ENCODE measurements around the gene KIRREL3.

Gene KIRREL3

GRCh38 chr11:126416542-126417090 is 584.0 kb downstream of the KIRREL3 start:
- Mint-ChIP-seq H3K27me3 (peaks cover 11% of the 10 kb centered on the region), H3K4me3 (no peak overlapping the region), H3K36me3 (ENCODE audit: low read depth) (peaks cover 3% of the 10 kb centered on the region), H3K9me3 (no peaks in the 10 kb centered on the region), H3K27ac (no peak overlapping the region), H3K4me1 (ENCODE audit: low read depth) (peaks cover 17% of the 10 kb centered on the region)

DNA sequence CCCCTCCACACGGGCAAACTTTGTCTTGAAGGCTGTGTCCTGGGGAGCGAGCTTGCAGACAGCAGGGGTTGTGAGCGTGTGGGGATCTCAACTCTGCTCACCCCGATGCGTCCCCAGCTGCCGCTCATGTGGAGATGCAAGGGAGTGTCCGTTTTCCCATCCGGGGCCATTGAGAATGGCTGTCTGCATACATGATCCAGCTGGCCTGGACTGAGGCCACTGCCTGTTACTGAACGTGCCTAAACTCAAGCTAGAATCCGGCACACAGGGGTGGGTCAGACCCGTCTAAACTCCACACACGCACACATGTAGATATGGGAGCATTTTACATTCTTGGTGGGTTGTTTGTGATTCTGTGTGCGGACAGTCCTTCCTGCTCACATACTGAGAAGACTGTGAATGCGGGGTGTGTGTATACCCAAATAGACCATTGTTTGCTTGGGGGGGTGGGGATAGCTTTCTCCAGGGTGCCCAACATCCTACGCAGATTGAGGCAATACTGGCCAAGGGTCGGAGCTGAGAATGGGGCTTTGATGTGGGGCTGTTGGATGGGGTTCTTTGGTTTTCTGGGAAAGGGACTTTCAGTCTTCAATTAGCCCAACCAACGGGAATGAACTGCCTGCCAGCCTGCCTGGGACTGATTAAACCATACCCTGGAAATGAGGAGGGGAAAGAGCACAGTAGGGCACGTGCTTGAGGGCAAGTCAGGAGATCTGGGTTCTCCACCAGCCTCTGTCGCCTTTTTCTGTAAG is 584.7 kb downstream of the KIRREL3 start:
- H3K9me3 Mint-ChIP-seq = no peaks in the 10 kb centered on the region
- H3K36me3 Mint-ChIP-seq (ENCODE audit: low read depth) = peaks cover 3% of the 10 kb centered on the region
- peaks cover 17% of the 10 kb centered on the region for H3K4me1 Mint-ChIP-seq (ENCODE audit: low read depth)
- H3K27me3 Mint-ChIP-seq = peaks cover 11% of the 10 kb centered on the region
- H3K27ac Mint-ChIP-seq = no peak overlapping the region
- no peak overlapping the region for H3K4me3 Mint-ChIP-seq

- H3K27ac Mint-ChIP-seq = no peak overlapping the region
- H3K4me1 Mint-ChIP-seq (ENCODE audit: low read depth) = peaks cover 13% of the 10 kb centered on the region
- H3K27me3 Mint-ChIP-seq = peaks cover 7% of the 10 kb centered on the region
- peaks cover 3% of the 10 kb centered on the region for H3K36me3 Mint-ChIP-seq (ENCODE audit: low read depth)
- no peak overlapping the region for H3K4me3 Mint-ChIP-seq
- H3K9me3 Mint-ChIP-seq = no peaks in the 10 kb centered on the region
Measured at GRCh38 chr11:126415128-126415527, 585.4 kb downstream of the KIRREL3 start.

- peaks cover 8% of the 10 kb centered on the region for H3K4me1 Mint-ChIP-seq (ENCODE audit: low read depth)
- no peaks in the 10 kb centered on the region for H3K9me3 Mint-ChIP-seq
- H3K27ac Mint-ChIP-seq = no peak overlapping the region
- H3K36me3 Mint-ChIP-seq (ENCODE audit: low read depth) = peaks cover 5% of the 10 kb centered on the region
- no peak overlapping the region for H3K4me3 Mint-ChIP-seq
- peaks cover 5% of the 10 kb centered on the region for H3K27me3 Mint-ChIP-seq
Measured at GRCh38 chr11:126414615-126415014, 586.0 kb downstream of the KIRREL3 start.

DNA sequence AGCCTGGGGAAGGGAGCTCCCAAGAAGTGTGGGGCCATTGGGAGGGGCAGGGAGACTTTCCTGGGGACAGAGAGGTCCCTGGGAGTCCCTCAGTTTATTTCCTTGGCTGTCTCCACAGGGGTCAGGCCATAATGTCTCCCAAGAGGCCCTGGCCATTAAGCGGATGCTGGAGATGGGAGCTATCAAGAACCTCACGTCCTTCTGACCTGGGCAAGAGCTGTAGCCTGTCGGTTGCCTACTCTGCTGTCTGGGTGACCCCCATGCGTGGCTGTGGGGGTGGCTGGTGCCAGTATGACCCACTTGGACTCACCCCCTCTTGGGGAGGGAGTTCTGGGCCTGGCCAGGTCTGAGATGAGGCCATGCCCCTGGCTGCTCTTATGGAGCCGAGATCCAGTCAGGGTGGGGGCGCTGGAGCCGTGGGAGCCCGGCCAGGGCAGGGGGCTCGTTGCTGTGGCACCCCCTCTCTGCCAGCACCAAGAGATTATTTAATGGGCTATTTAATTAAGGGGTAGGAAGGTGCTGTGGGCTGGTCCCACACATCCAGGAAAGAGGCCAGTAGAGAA is 586.6 kb downstream of the KIRREL3 start:
- H3K27ac Mint-ChIP-seq = no peak overlapping the region
- peaks cover 5% of the 10 kb centered on the region for H3K27me3 Mint-ChIP-seq
- no peaks in the 10 kb centered on the region for H3K9me3 Mint-ChIP-seq
- H3K36me3 Mint-ChIP-seq (ENCODE audit: low read depth) = peaks cover 12% of the 10 kb centered on the region
- H3K4me1 Mint-ChIP-seq (ENCODE audit: low read depth) = peaks cover 8% of the 10 kb centered on the region
- no peak overlapping the region for H3K4me3 Mint-ChIP-seq

DNA sequence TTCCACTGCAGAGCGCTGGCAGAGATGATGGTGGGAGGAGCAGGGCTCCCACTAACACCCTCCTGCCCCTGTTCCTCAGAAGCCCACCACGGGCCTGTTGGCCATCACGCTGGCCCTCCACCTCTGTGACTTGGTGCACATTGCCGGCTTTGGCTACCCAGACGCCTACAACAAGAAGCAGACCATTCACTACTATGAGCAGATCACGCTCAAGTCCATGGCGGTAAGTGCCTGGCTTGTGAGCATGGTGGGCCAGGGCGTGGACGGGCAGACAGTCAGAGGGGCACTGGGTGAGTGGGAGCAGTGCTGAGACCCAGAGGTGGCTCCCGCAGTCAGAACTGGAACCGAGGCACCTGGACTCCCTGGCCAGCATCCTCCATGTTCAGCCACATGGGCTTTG is 587.1 kb downstream of the KIRREL3 start:
- H3K4me3 Mint-ChIP-seq = no peak overlapping the region
- no peak overlapping the region for H3K27ac Mint-ChIP-seq
- peaks cover 8% of the 10 kb centered on the region for H3K4me1 Mint-ChIP-seq (ENCODE audit: low read depth)
- peaks cover 12% of the 10 kb centered on the region for H3K36me3 Mint-ChIP-seq (ENCODE audit: low read depth)
- peaks cover 3% of the 10 kb centered on the region for H3K27me3 Mint-ChIP-seq
- H3K9me3 Mint-ChIP-seq = no peaks in the 10 kb centered on the region

- Mint-ChIP-seq H3K9me3 (no peaks in the 10 kb centered on the region), H3K4me3 (no peak overlapping the region), H3K27ac (no peak overlapping the region), H3K36me3 (ENCODE audit: low read depth) (peaks cover 12% of the 10 kb centered on the region), H3K27me3 (no peaks in the 10 kb centered on the region), H3K4me1 (ENCODE audit: low read depth) (peaks cover 8% of the 10 kb centered on the region)
Measured at GRCh38 chr11:126411971-126412381, 588.6 kb downstream of the KIRREL3 start.

GRCh38 chr11:126410649-126411048 is 589.9 kb downstream of the KIRREL3 start:
- Mint-ChIP-seq H3K9me3 (no peaks in the 10 kb centered on the region), H3K27me3 (no peaks in the 10 kb centered on the region), H3K4me1 (ENCODE audit: low read depth) (peaks cover under 1% of the 10 kb centered on the region), H3K36me3 (ENCODE audit: low read depth) (peaks cover 12% of the 10 kb centered on the region), H3K4me3 (no peak overlapping the region), H3K27ac (no peak overlapping the region)

DNA sequence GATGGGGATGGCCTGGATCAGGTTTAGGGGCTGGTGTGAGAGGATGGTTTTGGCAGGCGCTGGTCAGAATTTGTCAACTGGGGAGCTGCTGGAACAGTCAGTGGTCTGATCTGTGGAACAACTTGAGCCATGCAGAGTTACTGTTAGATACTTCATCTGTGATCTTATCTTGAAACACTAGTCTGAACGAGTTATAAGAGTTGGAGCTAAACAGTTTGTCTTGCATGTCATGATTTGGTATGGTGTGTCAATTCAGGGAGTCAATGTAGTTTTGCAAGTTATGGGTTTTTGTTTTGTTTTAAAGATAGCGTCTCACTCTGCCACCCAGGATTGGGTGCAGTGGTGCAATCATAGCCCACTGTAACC is 591.0 kb downstream of the KIRREL3 start:
- H3K27ac Mint-ChIP-seq = no peak overlapping the region
- no peaks in the 10 kb centered on the region for H3K27me3 Mint-ChIP-seq
- peaks cover 12% of the 10 kb centered on the region for H3K36me3 Mint-ChIP-seq (ENCODE audit: low read depth)
- H3K4me1 Mint-ChIP-seq (ENCODE audit: low read depth) = no peaks in the 10 kb centered on the region
- no peak overlapping the region for H3K4me3 Mint-ChIP-seq
- H3K9me3 Mint-ChIP-seq = no peaks in the 10 kb centered on the region

- H3K36me3 Mint-ChIP-seq (ENCODE audit: low read depth) = peaks cover 12% of the 10 kb centered on the region
- H3K9me3 Mint-ChIP-seq = no peaks in the 10 kb centered on the region
Measured at GRCh38 chr11:126408901-126409619, 591.5 kb downstream of the KIRREL3 start.

DNA sequence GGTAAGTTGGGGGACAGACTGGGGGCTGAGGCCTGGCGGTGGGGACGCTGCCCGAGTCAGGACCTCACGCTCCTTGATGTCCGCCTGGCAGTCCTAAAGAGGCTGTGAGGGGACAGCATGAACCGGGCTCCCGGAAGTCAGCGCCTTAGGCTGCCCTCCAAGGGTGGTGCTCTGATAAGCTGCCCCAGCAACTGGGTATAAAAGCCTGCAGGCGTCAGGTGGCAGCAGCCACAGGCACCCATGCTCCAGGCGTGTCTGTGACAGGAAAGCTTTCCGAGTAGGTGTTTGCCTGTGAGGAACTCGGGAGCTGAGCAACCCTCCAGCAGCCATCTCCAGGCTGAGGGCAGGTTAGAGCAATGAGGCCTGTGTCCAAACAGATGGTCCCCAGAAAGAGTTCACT is 592.1 kb downstream of the KIRREL3 start:
- Mint-ChIP-seq H3K4me3 (no peak overlapping the region), H3K27ac (no peak overlapping the region), H3K27me3 (no peaks in the 10 kb centered on the region), H3K9me3 (no peaks in the 10 kb centered on the region), H3K36me3 (ENCODE audit: low read depth) (peaks cover 12% of the 10 kb centered on the region), H3K4me1 (ENCODE audit: low read depth) (no peaks in the 10 kb centered on the region)

More at GRCh38 chr11:126408901-126409619, 591.5 kb downstream of the KIRREL3 start:
- Mint-ChIP-seq H3K27me3 (no peaks in the 10 kb centered on the region), H3K4me3 (no peak overlapping the region), H3K4me1 (ENCODE audit: low read depth) (no peaks in the 10 kb centered on the region), H3K27ac (no peak overlapping the region)

DNA sequence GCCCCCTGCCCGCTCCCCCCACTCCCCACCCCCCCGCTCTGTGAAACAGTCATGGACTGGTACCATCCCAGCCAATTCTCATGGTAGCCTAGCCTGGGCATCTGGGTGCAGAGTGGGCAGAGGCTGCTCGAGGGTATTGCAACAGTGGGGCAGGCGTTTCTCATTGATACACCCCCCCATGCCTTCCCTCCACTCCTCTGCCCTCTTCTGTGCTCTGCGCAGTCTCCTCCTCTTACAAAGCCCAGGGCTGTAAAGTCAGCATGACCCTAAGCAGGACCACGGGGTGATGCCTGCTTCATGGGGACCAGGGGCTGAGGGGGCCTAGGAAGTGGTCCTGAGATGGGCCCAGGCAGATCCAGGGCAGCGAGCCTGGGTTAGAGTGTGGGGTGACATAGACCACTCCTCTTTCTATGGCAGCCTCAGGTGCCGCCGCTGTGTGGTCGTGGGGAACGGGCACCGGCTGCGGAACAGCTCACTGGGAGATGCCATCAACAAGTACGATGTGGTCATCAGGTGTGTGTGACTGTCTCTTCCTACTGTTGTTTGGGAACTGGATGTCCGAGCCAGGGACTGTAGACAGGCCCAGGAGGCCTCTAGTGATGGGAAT is 592.8 kb downstream of the KIRREL3 start:
- Mint-ChIP-seq H3K27ac (no peak overlapping the region), H3K36me3 (ENCODE audit: low read depth) (peaks cover 12% of the 10 kb centered on the region), H3K4me1 (ENCODE audit: low read depth) (no peaks in the 10 kb centered on the region), H3K27me3 (no peaks in the 10 kb centered on the region), H3K4me3 (no peak overlapping the region), H3K9me3 (no peaks in the 10 kb centered on the region)

DNA sequence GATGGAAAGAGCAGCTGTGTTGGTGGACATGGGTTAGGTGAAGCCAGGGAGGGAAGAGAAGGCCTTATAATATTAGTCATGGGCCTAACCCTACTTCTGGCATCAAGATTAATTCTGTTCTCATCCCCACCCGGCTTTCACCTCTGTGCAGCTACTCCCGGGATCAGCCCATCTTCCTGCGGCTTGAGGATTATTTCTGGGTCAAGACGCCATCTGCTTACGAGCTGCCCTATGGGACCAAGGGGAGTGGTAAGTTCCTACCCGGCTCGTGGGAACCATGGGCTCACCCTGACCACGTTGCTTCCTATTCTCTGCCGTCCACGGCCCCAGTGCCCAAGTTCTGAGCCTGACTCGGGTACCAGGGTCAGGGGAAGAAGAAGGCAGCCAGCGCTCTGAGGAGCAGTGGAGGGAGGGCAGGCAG is 593.5 kb downstream of the KIRREL3 start:
- peaks cover 11% of the 10 kb centered on the region for H3K36me3 Mint-ChIP-seq (ENCODE audit: low read depth)
- no peaks in the 10 kb centered on the region for H3K27me3 Mint-ChIP-seq
- H3K4me1 Mint-ChIP-seq (ENCODE audit: low read depth) = no peaks in the 10 kb centered on the region
- H3K4me3 Mint-ChIP-seq = no peak overlapping the region
- H3K27ac Mint-ChIP-seq = no peak overlapping the region
- no peaks in the 10 kb centered on the region for H3K9me3 Mint-ChIP-seq

DNA sequence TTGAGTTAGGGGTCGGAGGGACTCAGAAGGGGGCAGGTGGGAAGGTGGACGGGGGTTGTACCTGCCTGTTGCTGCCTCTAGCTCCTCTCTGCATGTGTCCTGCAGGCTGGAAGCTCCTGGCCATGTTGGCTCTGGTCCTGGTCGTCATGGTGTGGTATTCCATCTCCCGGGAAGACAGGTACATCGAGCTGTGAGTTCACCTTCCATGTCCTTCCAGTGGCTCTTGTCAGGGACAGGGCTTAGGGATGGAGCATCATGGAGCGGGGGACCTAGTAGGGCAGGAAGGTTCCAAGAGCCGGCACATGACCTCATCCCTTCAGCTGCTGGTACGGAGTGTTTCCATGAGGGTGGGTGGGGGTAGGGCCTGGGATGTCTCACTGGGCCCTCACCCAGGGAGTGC is 594.2 kb downstream of the KIRREL3 start:
- Mint-ChIP-seq H3K4me3 (no peak overlapping the region), H3K4me1 (ENCODE audit: low read depth) (no peaks in the 10 kb centered on the region), H3K27ac (no peak overlapping the region), H3K27me3 (no peaks in the 10 kb centered on the region), H3K9me3 (no peaks in the 10 kb centered on the region), H3K36me3 (ENCODE audit: low read depth) (peaks cover 9% of the 10 kb centered on the region)

GRCh38 chr11:126405906-126406305 is 594.7 kb downstream of the KIRREL3 start:
- Mint-ChIP-seq H3K27ac (no peak overlapping the region), H3K27me3 (no peaks in the 10 kb centered on the region), H3K36me3 (ENCODE audit: low read depth) (peaks cover 9% of the 10 kb centered on the region), H3K4me1 (ENCODE audit: low read depth) (no peaks in the 10 kb centered on the region), H3K4me3 (no peak overlapping the region), H3K9me3 (no peaks in the 10 kb centered on the region)
